ENCODE data around the gene MYOM1.

The MYOM1 gene

DNA sequence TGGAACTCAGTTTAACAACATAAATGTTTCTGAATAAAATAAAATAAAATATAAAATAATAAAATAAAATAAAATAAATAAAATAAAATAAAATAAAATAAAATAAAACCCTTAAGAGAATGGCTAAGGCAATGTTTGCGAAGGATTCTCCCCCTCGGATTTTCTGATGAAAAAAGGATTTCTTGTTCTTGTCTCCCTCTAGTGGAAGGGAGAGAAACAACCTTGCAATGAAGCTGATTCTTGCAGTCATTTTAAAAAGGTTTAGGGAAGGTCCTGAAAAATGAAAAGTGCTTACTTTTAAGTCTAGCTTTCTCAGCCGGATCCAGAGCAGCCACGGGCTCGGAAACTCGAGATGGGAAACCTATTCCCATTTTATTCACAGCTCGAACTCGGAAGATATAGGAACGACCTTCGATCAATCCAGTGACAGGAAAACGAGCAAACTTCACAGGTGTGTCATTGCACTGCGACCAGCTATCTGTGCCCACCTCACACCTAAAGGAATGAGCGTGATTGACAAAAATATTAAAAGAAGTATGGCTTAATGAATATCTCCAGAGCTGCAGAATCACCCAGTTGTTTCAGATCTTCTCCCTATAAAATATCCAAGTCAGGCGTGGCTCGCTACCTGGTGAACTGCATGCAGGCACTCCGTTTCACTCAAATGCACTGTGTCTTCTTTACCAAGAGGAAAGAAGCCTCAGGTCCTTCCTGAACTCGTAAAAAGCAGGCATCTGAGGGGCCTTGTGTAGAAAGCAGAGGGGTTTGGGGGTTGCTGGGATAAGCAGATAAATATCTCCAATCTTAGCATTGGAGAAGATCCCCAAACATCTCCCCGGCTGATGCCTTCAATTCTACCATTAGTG is 68.1 kb downstream of the MYOM1 start:
- peak; percentile 62 for DNase-seq (ENCODE audit: low spot score)

DNA sequence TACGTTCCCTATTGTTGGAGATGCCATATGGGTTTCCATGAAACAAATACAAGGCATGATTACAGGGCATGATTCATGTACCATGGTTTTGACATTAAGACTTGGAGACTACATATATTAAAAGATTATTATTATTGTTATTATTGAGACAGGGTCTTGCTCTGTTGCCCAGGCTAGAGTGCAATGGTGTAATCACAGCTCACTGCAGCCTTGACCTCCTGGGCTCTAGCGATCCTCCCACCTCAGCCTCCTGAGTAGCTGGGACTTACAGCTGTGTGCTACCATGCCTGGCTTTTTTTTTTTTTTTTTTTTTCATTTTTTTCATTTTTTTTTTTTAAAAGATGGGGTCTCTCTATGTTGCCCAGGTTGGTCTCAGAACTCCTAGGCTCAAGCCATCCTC is 69.1 kb downstream of the MYOM1 start:
- DNase-seq (ENCODE audit: low spot score) = no peak

GRCh38 chr18:3150274-3150673 is 69.5 kb downstream of the MYOM1 start:
- DNase-seq (ENCODE audit: low spot score) = no peak

GRCh38 chr18:3148930-3149535 is 70.7 kb downstream of the MYOM1 start:
- no peak for DNase-seq (ENCODE audit: low spot score)

DNA sequence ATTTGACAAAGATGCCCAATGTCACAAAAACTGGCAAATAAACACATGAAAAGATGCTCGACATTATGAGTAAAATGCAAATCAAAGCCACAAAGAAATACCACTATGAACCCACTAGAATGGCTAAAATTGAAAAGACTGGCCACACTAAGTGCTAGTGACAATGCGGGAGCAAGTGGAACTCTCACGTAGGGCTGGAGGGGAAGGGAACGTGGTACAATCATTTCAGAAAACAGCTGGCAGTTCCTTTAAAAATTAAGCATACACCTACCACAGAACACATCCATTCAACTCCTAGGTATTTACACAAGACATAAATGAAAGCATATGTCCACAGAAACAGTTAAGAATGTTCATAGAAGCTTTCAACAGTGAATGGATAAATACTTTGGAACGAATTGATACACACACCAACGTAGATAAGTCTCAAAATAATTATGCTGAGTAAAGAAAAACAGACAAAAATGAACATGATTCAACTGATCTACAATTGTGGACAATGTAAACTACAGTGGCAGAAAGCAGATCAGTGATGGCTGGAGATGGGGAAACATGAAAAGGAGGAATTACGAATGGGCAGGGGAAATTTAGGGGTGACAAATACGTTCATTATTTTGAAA is 71.7 kb downstream of the MYOM1 start:
- no peak for DNase-seq (ENCODE audit: low spot score)

GRCh38 chr18:3140986-3141639 is 78.7 kb downstream of the MYOM1 start:
- no peak for DNase-seq (ENCODE audit: low spot score)

DNA sequence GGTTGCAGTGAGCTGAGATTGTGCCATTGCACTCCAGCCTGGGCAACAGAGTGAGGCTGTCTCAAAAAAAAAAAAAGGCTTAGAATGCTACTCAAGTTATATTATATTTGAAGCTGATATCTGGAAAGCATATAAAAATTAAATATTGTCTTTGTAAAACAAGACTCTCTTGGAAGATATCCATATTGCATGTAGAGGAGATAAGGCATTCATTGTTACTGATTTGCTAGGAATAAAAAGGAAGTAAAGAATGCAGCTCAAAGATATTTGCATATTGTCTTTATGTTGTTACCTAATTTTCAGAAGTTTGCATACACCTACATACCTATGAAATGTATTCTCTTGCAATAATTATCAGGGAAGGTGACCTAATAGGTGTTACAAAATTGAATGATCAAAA is 79.4 kb downstream of the MYOM1 start:
- no peak for DNase-seq (ENCODE audit: low spot score)

DNA sequence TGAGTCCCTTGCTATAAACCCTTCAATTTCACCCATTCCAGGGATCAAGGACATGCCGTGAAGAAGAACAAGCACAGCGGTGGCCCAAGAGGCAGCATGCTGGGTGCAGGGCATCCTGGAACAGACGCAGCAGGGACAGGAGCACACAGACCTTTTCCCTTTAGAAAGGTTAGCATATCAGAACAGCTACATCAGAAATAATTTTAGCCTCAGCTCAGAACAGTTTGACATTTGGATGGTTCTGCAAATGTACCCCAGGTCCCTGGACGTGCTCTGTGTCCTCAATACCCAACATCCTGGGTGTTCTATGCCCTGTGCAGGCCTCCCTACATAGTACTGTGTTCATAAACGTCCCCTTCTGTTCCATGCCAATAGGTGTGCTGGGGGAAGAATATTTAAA is 80.4 kb downstream of the MYOM1 start:
- DNase-seq (ENCODE audit: low spot score) = no peak

DNA sequence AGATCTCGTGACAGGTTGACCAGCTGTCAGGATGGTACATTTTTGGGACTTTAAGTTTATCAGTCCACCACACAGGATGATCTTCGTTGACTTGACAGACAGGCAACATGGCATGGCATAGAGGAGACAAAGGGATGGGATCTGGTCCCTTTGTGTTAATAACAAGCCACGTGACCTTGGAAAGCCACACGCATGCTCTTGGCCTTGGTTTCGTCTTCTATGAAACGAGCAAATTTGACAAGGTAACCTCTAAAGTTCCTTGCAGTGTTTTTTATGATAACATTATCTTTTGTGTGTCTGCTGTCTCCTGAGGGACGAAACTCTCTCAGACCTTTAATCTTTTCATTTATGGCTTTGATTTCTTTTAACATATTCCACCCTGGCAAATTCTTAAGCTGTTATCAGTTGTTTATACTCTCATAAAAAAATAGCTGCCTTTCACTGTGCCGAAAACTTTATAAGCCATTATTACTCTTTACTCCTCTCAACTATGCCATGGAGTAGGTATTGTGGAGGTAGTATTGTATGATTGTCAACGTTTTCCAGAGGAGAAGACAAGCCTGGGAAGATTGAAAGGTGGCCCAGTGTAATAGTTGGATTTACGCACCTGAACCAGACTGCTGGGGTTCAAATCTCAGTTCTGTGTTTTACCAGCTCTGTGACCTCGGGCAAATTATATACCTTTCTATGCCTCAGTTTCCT is 81.3 kb downstream of the MYOM1 start:
- DNase-seq (ENCODE audit: low spot score) = no peak

DNA sequence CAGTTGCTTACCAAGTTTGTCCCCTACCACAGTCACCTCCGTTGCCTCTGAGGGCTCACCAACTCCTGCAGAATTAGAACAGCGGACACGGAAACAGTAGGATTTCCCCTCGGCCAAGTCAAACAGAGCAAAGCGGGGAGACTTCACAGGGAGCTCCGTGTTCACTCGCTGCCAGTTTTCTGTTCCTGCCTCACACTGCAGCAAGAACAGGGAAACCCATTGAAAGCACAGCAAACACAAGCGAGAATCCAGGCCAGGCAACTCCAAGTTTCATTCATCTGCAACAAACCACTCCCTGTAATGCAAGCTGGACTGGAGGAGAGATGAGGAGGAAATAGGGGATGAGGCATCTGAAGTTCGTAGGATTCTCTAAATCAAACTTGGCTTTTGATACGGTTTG is 84.2 kb downstream of the MYOM1 start:
- DNase-seq (ENCODE audit: low spot score) = no peak

DNA sequence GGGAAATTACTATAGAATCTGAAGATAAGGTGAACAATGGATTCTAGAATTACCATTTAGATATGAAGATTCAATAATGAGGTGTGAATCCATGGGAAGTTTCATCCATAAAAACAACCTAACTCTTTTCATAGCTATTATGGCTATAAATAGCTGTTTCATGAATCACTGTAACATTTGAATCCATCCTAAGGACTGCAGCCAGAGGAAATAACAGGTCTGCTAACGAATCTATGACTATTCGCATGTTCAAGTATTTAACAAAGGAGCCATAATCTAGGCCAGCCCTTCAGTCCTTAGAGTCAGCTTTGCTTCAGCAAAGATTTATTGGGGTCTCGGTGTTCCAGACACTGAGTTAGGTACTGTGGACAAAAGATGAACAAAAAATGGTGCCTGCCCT is 87.1 kb downstream of the MYOM1 start:
- no peak for DNase-seq (ENCODE audit: low spot score)

GRCh38 chr18:3130344-3130743 is 89.4 kb downstream of the MYOM1 start:
- DNase-seq (ENCODE audit: low spot score) = no peak

DNA sequence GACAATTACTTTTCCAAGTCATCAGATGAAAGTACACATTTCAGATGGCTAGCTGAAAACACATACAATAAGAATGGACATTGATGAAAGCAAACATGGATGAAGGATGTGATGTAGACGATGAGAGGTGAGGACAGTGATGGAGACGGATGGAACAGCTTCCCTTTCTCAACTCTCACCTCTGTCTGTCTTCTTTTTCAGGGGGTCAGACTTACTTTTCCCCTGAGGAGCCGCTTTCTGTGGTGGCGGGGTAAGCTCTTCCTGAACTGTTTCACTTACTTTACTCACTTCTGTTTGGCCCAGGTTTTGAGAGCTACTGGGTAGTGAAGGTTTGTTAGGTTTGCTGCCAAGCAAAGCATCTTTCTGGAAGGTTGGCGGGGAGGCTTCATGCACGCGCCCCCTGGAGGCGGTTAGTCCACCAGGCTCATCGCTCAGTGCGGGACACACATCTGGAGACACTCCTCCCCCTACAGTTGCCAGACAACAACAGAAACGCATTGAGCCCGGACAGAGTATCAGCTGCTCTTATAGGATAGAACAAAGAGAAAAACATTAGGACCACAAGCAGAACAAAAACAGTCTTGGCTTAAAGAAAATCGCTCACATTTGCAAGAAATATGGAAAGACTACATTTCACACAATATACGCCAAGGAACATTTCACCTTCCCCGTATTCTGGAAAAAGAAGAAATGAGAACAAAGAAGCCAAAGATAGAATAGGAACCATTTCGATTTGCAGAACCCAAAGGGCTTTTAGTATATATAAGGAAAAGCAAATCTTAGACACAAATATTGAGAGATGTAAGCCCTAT is 90.5 kb downstream of the MYOM1 start:
- DNase-seq (ENCODE audit: low spot score) = peak; percentile 94

DNA sequence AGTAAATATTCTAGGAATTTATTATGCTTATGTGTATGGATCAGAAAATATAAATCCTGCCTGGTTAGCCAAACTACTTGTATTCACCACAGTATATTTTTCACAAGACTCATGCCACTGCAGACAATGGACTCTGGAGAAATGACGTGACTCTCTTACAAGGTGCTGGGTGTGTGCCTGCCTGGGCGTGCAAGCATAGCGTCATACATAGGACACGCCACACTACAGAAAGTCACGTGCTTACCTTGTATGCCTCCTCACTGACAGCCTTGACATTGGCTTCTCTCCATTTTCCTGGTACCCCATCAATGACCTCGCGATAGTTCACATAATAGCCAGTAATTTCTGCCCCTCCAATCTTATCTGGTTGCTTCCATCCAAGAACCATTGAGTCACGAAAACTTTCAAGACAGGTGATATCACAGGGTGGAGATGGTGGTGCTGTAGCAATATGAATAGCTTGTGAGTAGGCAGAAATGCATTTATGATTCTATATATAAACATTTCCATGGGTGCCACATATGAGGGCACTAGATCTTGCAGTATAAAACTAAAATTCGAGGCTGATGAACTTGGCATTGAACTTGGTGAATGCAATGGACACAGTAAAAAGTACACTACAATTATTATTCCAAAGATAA is 93.2 kb downstream of the MYOM1 start:
- DNase-seq (ENCODE audit: low spot score) = no peak

DNA sequence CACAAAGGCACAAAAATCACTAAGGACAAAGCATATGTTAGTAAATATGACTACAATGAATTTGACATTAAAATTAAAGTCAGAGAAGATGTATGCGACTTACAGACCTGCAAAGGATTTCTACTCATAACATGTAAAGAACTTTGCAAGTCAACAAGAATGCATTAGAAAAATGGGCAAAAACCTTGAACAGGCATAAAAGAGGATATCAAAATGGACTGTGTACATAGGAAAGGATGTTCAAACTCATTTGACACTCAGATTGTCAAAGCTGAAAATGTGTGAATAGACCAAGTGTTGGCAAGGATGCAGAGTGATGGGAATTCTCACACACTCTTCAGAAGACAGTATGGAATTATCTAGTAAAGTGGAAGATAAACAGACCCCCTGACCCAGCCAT is 94.9 kb downstream of the MYOM1 start:
- no peak for DNase-seq (ENCODE audit: low spot score)

- DNase-seq (ENCODE audit: low spot score) = no peak
Measured at GRCh38 chr18:3122851-3123250, 96.9 kb downstream of the MYOM1 start.

- no peak for DNase-seq (ENCODE audit: low spot score)
Measured at GRCh38 chr18:3121259-3121658, 98.5 kb downstream of the MYOM1 start.

- no peak for DNase-seq (ENCODE audit: low spot score)
Measured at GRCh38 chr18:3120356-3120755, 99.4 kb downstream of the MYOM1 start.

DNA sequence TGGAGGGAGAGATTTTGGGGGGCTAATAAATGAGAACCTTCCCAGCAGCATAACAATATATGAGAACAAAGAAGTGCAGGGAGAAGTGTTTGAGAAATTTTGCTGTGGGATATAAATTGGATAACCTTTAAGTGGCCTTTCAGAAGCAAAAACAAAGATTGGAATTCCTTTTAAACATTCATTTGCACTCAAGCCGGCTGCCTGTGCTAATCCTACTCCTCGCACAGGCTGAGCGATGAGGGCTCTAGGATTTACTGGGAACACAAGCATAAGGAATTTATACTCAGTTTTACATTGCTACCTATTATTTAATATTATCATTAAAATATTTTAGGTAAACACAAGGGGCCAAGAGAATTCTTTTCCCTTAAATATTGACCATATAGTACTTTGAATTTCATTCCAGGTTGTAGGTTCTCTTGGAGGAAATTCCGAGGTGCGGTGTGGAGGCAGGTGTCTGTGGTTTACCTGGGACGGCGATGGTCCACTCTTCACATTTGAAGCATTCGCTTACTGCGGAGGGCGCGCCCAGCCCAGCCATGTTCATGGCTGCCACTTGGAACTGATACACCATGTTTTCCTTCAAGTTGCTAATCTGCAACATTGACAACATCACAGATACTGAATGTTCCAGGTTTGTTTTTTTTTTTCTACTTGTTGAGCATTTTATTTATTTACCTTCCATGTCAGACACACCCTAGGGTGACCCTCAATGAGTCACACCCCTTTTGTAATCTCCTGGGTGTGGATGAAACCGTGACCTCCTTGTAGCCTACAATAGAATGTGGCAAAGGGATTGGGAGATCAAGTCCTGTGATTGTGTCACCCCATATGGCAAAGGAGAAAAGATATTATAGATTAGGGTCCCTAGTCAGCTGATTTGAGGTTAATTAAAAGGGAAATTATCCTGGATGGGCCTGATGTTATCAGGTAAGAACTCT is 100.1 kb downstream of the MYOM1 start:
- no peak for DNase-seq (ENCODE audit: low spot score)
